MCF 10A (cell line): ENCODE data around the gene EFHC2. TPM values are rescaled to one million over a fixed set of nuclear protein-coding genes. Genes with fewer than 3 reads are reported as not detected.

ENCODE experiments used
- BruUV-seq: library from RNA; stranded (reverse); fragments of 400-500 nt; replicated peaks from 2 replicates; lab custom pipeline; 2021; lab: Mats Ljungman, UMichigan
- CTCF ChIA-PET: fragments of 300-600 bp; sonication (Branson Sonifier 250); formaldehyde crosslinking; extraction: SDS; loops from one replicate; lab custom pipeline; 2021; ENCODE audit warnings: antibody characterized with exemption, inconsistent platforms; lab: Yijun Ruan, JAX
- POLR2A ChIA-PET: fragments of 300-600, 350-650 bp; sonication (Branson Sonifier 250); formaldehyde crosslinking; extraction: SDS; loops from one replicate; lab custom pipeline; 2020; ENCODE audit warnings: antibody characterized with exemption, inconsistent platforms; lab: Yijun Ruan, JAX
- DNase-seq: peaks from one replicate; pipeline ENCODE4 v3.0.0-alpha.2; 2018; ENCODE audit not compliant: unreplicated experiment
- H3K27ac Mint-ChIP-seq: one replicate; pipeline ENCODE4 v1.8.0; 2022; ENCODE audit warnings: mild to moderate bottlenecking, low read depth, mixed read lengths; ENCODE audit not compliant: unreplicated experiment
- H3K27me3 Mint-ChIP-seq: one replicate; pipeline ENCODE4 v1.8.0; 2022; ENCODE audit warnings: mixed read lengths; ENCODE audit not compliant: insufficient read depth, unreplicated experiment
- H3K36me3 Mint-ChIP-seq: one replicate; pipeline ENCODE4 v1.8.0; 2022; ENCODE audit warnings: mild to moderate bottlenecking, moderate library complexity, mixed read lengths; ENCODE audit not compliant: insufficient read depth, unreplicated experiment
- H3K4me1 Mint-ChIP-seq: one replicate; pipeline ENCODE4 v1.8.0; 2022; ENCODE audit warnings: mixed read lengths; ENCODE audit not compliant: insufficient read depth, unreplicated experiment
- H3K4me3 Mint-ChIP-seq: one replicate; pipeline ENCODE4 v1.8.0; 2022; ENCODE audit warnings: mild to moderate bottlenecking, moderate library complexity, mixed read lengths; ENCODE audit not compliant: unreplicated experiment
- H3K9me3 Mint-ChIP-seq: one replicate; pipeline ENCODE4 v1.8.0; 2022; ENCODE audit warnings: mixed read lengths; ENCODE audit not compliant: unreplicated experiment
- intact Hi-C: fragments of 100-400 bp; cut with micrococcal nuclease; formaldehyde crosslinking; loops from 2 replicates; pipeline ENCODE4 v1.14.1; 2022
- total RNA-seq: library from RNA; stranded (reverse); gene quantifications from 2 replicates; pipeline ENCODE4 v1.2.3, GENCODE V29; 2022
- TF ChIP-seq, protein P1 (sequence below): fragments of 200-600 bp; IDR thresholded peaks from one replicate; pipeline ENCODE4 v1.8.0; 2022; ENCODE audit warnings: antibody characterized with exemption, mild to moderate bottlenecking; ENCODE audit not compliant: unreplicated experiment

The EFHC2 gene
- total RNA-seq, 1 experiment from 2014 or later = not detected

DNA sequence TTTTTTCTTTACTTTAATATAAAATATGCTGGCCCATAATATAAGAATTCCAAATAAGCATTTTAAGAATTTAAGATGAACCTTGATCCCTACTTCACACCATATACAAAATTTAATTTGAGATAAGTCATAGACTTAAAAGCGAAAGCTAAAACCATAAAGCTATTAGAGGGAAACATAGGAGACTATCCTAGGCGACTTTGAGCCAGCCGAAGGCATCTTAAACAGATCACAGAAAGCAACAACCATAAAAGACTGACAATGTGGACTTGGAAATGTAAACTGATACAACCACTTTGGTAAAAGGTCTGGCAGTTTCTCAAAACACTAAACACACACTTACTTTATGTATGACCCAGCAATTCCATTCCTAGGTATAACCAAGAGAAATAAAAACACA lies 125.0 kb downstream of the EFHC2 start:
- POLR2A ChIA-PET = interaction anchor here (0.5 to 0.7 kb wide), 2 partner anchors 9 to 908 kb away, joined by 3 to 4 read pairs; no protein-coding TSS in a partner anchor
- no peak overlapping the region for H3K27ac Mint-ChIP-seq
- no peak overlapping the region for H3K4me3 Mint-ChIP-seq
- TF ChIP-seq, protein P1, sequence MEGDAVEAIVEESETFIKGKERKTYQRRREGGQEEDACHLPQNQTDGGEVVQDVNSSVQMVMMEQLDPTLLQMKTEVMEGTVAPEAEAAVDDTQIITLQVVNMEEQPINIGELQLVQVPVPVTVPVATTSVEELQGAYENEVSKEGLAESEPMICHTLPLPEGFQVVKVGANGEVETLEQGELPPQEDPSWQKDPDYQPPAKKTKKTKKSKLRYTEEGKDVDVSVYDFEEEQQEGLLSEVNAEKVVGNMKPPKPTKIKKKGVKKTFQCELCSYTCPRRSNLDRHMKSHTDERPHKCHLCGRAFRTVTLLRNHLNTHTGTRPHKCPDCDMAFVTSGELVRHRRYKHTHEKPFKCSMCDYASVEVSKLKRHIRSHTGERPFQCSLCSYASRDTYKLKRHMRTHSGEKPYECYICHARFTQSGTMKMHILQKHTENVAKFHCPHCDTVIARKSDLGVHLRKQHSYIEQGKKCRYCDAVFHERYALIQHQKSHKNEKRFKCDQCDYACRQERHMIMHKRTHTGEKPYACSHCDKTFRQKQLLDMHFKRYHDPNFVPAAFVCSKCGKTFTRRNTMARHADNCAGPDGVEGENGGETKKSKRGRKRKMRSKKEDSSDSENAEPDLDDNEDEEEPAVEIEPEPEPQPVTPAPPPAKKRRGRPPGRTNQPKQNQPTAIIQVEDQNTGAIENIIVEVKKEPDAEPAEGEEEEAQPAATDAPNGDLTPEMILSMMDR = no peak
- DNase-seq = no peak
- peaks cover 6% of the 10 kb centered on the region for H3K4me1 Mint-ChIP-seq
- CTCF ChIA-PET = no interaction called here
- intact Hi-C loops = no loop called here
- H3K9me3 Mint-ChIP-seq = no peaks in the 10 kb centered on the region
- no peaks in the 10 kb centered on the region for H3K36me3 Mint-ChIP-seq
- H3K27me3 Mint-ChIP-seq = peaks cover 73% of the 10 kb centered on the region
- BruUV-seq = no TSS peak

DNA sequence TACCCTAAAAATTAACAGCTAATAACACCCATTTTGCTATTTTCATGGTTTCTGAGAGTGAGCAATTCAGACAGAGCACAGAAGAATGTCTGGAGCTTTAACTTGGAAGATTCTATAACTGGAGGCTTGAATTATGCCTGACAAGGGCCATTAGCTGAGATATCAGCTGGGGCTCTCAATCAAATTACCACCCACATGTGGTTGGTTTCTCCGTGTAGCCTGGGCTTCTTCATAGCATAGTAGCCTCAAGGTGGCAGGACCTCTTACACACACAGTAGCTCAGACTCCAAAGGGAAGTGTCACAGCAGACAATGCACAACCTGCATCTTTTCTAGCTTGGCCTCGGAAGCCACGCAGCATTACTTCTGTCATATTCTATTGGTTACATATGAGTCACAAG lies 127.3 kb downstream of the EFHC2 start:
- TF ChIP-seq, protein P1 = no peak
- no TSS peak for BruUV-seq
- Mint-ChIP-seq H3K36me3 (no peaks in the 10 kb centered on the region), H3K4me3 (no peak overlapping the region), H3K4me1 (no peaks in the 10 kb centered on the region), H3K9me3 (no peaks in the 10 kb centered on the region), H3K27ac (no peak overlapping the region), H3K27me3 (peaks cover 71% of the 10 kb centered on the region)
- ChIA-PET CTCF (interaction anchor here (0.6 kb wide), 1 partner anchor 31 kb away, joined by 3 read pairs; no protein-coding TSS in a partner anchor), POLR2A (no interaction called here)
- intact Hi-C loops = no loop called here
- DNase-seq = no peak

DNA sequence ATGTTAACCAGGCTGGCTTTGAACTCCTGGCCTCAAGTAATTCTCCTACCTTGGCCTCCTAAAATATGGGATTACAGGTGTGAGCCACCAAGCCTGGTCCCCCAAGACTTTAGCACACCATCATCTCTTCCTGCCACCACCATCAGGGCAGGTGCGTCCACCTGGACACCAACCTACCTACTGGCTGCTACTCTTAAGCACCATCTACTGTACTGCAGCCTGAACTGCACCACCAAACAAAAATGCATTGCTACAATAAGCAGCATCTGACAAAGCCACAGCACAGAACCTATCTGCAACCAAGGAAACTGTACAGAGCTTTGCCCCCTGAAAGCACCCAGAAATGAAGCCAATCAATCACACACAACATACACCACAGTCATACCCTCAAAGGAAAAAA lies 139.7 kb downstream of the EFHC2 start:
- TF ChIP-seq, protein P1 = no peak
- no peaks in the 10 kb centered on the region for H3K36me3 Mint-ChIP-seq
- H3K4me3 Mint-ChIP-seq = no peak overlapping the region
- H3K27ac Mint-ChIP-seq = no peak overlapping the region
- no peaks in the 10 kb centered on the region for H3K9me3 Mint-ChIP-seq
- BruUV-seq = no TSS peak
- intact Hi-C loops = no loop called here
- CTCF ChIA-PET = no interaction called here
- DNase-seq = peak; percentile 8
- peaks cover 68% of the 10 kb centered on the region for H3K27me3 Mint-ChIP-seq
- no peaks in the 10 kb centered on the region for H3K4me1 Mint-ChIP-seq
- POLR2A ChIA-PET = interaction anchor here (0.7 kb wide), 1 partner anchor 58 kb away, joined by 3 read pairs; no protein-coding TSS in a partner anchor

GRCh38 chrX:44202596-44202995 lies 140.9 kb downstream of the EFHC2 start:
- H3K27me3 Mint-ChIP-seq = peaks cover 68% of the 10 kb centered on the region
- BruUV-seq = no TSS peak

More at GRCh38 chrX:44202596-44202995, 140.9 kb downstream of the EFHC2 start:
- Mint-ChIP-seq H3K36me3 (no peaks in the 10 kb centered on the region), H3K4me1 (no peaks in the 10 kb centered on the region), H3K4me3 (no peak overlapping the region), H3K27ac (no peak overlapping the region), H3K9me3 (no peaks in the 10 kb centered on the region)
- ChIA-PET CTCF (interaction anchor here (0.7 kb wide), 1 partner anchor 49 kb away, joined by 3 read pairs; no protein-coding TSS in a partner anchor), POLR2A (no interaction called here)
- intact Hi-C loops = no loop called here
- TF ChIP-seq, protein P1 = no peak
- DNase-seq = no peak
